ENCODE measurements around the gene KRT4. TPM values are rescaled to one million over a fixed set of nuclear protein-coding genes. Genes with fewer than 3 reads are reported as not detected.

KRT4 gene
- polyA plus RNA-seq, 1 donor from 2014 or later, result not detected

GRCh38 chr12:52759218-52759617 lies 54.7 kb downstream of the KRT4 start:
- H3K27ac ChIP-seq (ENCODE audit: low read length), result no peak overlapping the region
- no peak overlapping the region for H3K4me2 ChIP-seq (ENCODE audit: low read length)
- no peaks in the 10 kb centered on the region for H4K20me1 ChIP-seq (ENCODE audit: insufficient read depth)
- H2AFZ ChIP-seq (ENCODE audit: low read depth, low read length), result no peak overlapping the region
- peaks cover 7% of the 10 kb centered on the region for H3K9me3 ChIP-seq (ENCODE audit: low read length)
- no peaks in the 10 kb centered on the region for H3K79me2 ChIP-seq (replicated peaks; ENCODE audit: insufficient read depth, low read length)
- H3K27me3 ChIP-seq (ENCODE audit: insufficient read depth, low read depth, low read length), result no peaks in the 10 kb centered on the region
- H3K9me2 ChIP-seq (ENCODE audit: insufficient read depth, low read length), result no peaks in the 10 kb centered on the region
- no peaks in the 10 kb centered on the region for H3K36me3 ChIP-seq (ENCODE audit: insufficient read depth, low read length)
- TF ChIP-seq EZH2 (IDR thresholded peaks at IDR 0.05; ENCODE audit: borderline replicate concordance, insufficient read depth, low read length, poor library complexity, severe bottlenecking) (no peak), TAF1 (IDR thresholded peaks at IDR 0.05; ENCODE audit: low read depth) (no peak), MXI1 (conservative IDR thresholded peaks at IDR 0.05; ENCODE audit: poor library complexity, severe bottlenecking) (no peak), EP300 (conservative IDR thresholded peaks at IDR 0.05; ENCODE audit: poor library complexity, severe bottlenecking) (no peak), SMC3 (conservative IDR thresholded peaks at IDR 0.05; ENCODE audit: poor library complexity) (no peak), CTCF (IDR thresholded peaks at IDR 0.05; ENCODE audit: poor library complexity, severe bottlenecking) (no peak), RAD21 (conservative IDR thresholded peaks at IDR 0.05) (no peak), REST (IDR thresholded peaks at IDR 0.05; ENCODE audit: borderline replicate concordance) (no peak)
- H3K4me3 ChIP-seq (ENCODE audit: low read length), result no peak overlapping the region
- H3F3A ChIP-seq (ENCODE audit: insufficient read depth, low read length, poor library complexity, severe bottlenecking), result no peaks in the 10 kb centered on the region
- no peak overlapping the region for H3K9ac ChIP-seq (ENCODE audit: low read length)

- H4K20me1 ChIP-seq (ENCODE audit: insufficient read depth), result no peaks in the 10 kb centered on the region
- H3K9ac ChIP-seq (ENCODE audit: low read length), result no peak overlapping the region
- H2AFZ ChIP-seq (ENCODE audit: low read depth, low read length), result no peak overlapping the region
- no peaks in the 10 kb centered on the region for H3K27me3 ChIP-seq (ENCODE audit: insufficient read depth, low read depth, low read length)
- no peak overlapping the region for H3K27ac ChIP-seq (ENCODE audit: low read length)
- no peaks in the 10 kb centered on the region for H3K9me2 ChIP-seq (ENCODE audit: insufficient read depth, low read length)
- peaks cover 7% of the 10 kb centered on the region for H3K9me3 ChIP-seq (ENCODE audit: low read length)
- H3K4me2 ChIP-seq (ENCODE audit: low read length), result no peak overlapping the region
- TF ChIP-seq POLR2AphosphoS5 (IDR thresholded peaks at IDR 0.05) (no peak), TAF1 (IDR thresholded peaks at IDR 0.05; ENCODE audit: low read depth) (no peak), EP300 (conservative IDR thresholded peaks at IDR 0.05; ENCODE audit: poor library complexity, severe bottlenecking) (no peak), EZH2 (IDR thresholded peaks at IDR 0.05; ENCODE audit: borderline replicate concordance, insufficient read depth, low read length, poor library complexity, severe bottlenecking) (no peak), CTCF (IDR thresholded peaks at IDR 0.05; ENCODE audit: poor library complexity, severe bottlenecking) (no peak), RAD21 (conservative IDR thresholded peaks at IDR 0.05) (no peak), SMC3 (conservative IDR thresholded peaks at IDR 0.05; ENCODE audit: poor library complexity) (no peak), REST (IDR thresholded peaks at IDR 0.05; ENCODE audit: borderline replicate concordance) (no peak), MXI1 (conservative IDR thresholded peaks at IDR 0.05; ENCODE audit: poor library complexity, severe bottlenecking) (no peak)
- H3F3A ChIP-seq (ENCODE audit: insufficient read depth, low read length, poor library complexity, severe bottlenecking), result no peaks in the 10 kb centered on the region
- no peaks in the 10 kb centered on the region for H3K36me3 ChIP-seq (ENCODE audit: insufficient read depth, low read length)
- H3K79me2 ChIP-seq (replicated peaks; ENCODE audit: insufficient read depth, low read length), result no peaks in the 10 kb centered on the region
- no peak overlapping the region for H3K4me3 ChIP-seq (ENCODE audit: low read length)
Measured at GRCh38 chr12:52757449-52758176, 56.3 kb downstream of the KRT4 start.

All from neural cell (in vitro differentiated cells).